H7 (cell line): ENCODE data around the gene KDM5B. TPM values are rescaled to one million over a fixed set of nuclear protein-coding genes. Genes with fewer than 3 reads are reported as not detected.
"Not testable (repeated sequence)": the region's sequence is repeated elsewhere in the genome, so short reads cannot be mapped to it uniquely, and the experiment has no call there.

Source experiments
- DNase-seq: peaks from one replicate; pipeline ENCODE4 v3.0.0; 2012
- H3K27me3 ChIP-seq: 2 replicates; pipeline ENCODE4 v1.6.0; 2011; ENCODE audit warnings: mild to moderate bottlenecking, low read length; ENCODE audit not compliant: control insufficient read depth, insufficient read depth
- H3K36me3 ChIP-seq: replicated peaks from 2 replicates; pipeline ENCODE4 v1.5.1; 2011; ENCODE audit warnings: low read length; ENCODE audit not compliant: control insufficient read depth, insufficient read depth
- H3K4me3 ChIP-seq: 2 replicates; pipeline ENCODE4 v1.5.1; 2011; ENCODE audit warnings: low read depth, mild to moderate bottlenecking, control low read depth, low read length, moderate library complexity; ENCODE audit not compliant: insufficient read depth
- total RNA-seq: library from RNA; depleted of rRNA; stranded (reverse); fragments of >200 nt; shearing (Covaris generic); gene quantifications from 2 replicates; pipeline ENCODE4 v1.2.3, GENCODE V29; 2014

The KDM5B gene
- total RNA-seq, 1 experiment from 2014 or later: 126 TPM

DNA sequence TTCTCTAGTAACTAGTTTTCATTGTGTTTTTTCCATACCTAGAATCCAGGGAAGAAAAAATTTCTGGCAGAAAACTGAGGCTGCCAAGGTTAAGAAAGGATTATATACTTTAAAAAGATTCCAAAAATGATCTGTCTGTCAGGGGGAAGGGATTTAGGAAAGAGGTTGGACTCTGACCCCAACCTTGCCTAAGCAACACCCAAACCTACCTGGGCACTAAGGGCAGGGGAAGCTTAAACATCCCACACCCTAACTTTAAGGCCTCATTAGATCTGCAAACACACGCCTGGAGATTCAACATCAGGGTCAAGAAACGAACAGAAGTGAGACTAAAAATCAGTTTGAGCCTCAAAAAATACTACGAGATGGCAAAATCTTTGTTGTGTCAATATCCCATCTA is 19.4 kb downstream of the KDM5B start:
- Histone ChIP-seq H3K4me3 (no peak overlapping the region), H3K27me3 (no peaks in the 10 kb centered on the region), H3K36me3 (no peaks in the 10 kb centered on the region; the same call in 1 of the 2 replicates)
- no peak for DNase-seq

DNA sequence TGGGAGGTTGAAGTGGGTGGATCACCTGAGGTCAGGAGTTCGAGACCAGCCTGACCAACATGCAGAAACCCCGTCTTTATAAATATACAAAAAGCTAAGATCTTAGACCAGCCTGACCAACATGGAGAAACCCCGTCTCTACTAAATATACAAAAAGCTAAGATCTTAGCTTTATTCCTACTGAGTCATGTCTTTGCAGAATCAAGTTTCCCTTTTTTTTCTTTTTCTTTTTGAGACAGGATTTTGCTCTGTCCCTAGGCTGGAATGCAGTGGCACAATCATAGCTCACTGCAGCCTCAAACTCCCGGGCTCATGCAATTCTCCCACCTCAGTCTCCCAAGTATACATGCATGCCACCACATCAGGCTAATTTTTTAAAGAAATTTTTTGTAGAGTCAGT is 21.4 kb downstream of the KDM5B start:
- no peak overlapping the region for H3K4me3 ChIP-seq
- H3K27me3 ChIP-seq: no peaks in the 10 kb centered on the region
- no peaks in the 10 kb centered on the region; the same call in 1 of the 2 replicates for H3K36me3 ChIP-seq
- no peak for DNase-seq

GRCh38 chr1:202781180-202781579 is 27.0 kb downstream of the KDM5B start:
- no peak overlapping the region for H3K4me3 ChIP-seq
- no peak for DNase-seq
- H3K27me3 ChIP-seq: no peaks in the 10 kb centered on the region
- H3K36me3 ChIP-seq: peaks cover 2% of the 10 kb centered on the region; the same call in 1 of the 2 replicates

DNA sequence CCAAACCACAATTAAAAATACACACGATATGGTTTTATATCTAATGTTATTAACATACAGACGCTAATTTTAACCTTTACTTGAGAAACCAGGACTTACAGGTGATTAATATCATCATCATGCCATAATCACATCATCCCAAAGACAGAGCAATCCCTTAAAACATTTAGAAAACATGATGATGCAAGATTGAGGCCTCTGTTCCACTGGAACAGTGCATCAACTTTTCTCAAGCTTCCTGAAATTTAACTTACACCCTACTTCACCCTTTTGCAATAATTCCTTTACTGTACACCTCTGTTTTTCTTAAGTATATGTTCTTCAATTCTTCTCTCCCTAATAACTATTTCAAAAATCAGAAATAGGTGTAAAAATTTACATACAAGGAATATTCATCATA is 38.1 kb downstream of the KDM5B start:
- Histone ChIP-seq H3K4me3 (no peak overlapping the region), H3K27me3 (no peaks in the 10 kb centered on the region), H3K36me3 (peaks cover 41% of the 10 kb centered on the region)
- no peak for DNase-seq

- Histone ChIP-seq H3K27me3 (no peaks in the 10 kb centered on the region), H3K4me3 (no peak overlapping the region), H3K36me3 (peaks cover 39% of the 10 kb centered on the region)
- DNase-seq: no peak
Observed at GRCh38 chr1:202765721-202766120, 42.5 kb downstream of the KDM5B start.

- H3K4me3 ChIP-seq: no peak overlapping the region
- peaks cover 49% of the 10 kb centered on the region for H3K36me3 ChIP-seq
- no peak for DNase-seq
- no peaks in the 10 kb centered on the region for H3K27me3 ChIP-seq
Observed at GRCh38 chr1:202762019-202762418, 46.2 kb downstream of the KDM5B start.

GRCh38 chr1:202760589-202760988 is 47.6 kb downstream of the KDM5B start:
- Histone ChIP-seq H3K4me3 (no peak overlapping the region), H3K27me3 (no peaks in the 10 kb centered on the region), H3K36me3 (peaks cover 49% of the 10 kb centered on the region)
- no peak for DNase-seq

GRCh38 chr1:202756391-202756790 is 51.8 kb downstream of the KDM5B start:
- Histone ChIP-seq H3K36me3 (peaks cover 58% of the 10 kb centered on the region), H3K4me3 (no peak overlapping the region), H3K27me3 (no peaks in the 10 kb centered on the region)
- DNase-seq: no peak

DNA sequence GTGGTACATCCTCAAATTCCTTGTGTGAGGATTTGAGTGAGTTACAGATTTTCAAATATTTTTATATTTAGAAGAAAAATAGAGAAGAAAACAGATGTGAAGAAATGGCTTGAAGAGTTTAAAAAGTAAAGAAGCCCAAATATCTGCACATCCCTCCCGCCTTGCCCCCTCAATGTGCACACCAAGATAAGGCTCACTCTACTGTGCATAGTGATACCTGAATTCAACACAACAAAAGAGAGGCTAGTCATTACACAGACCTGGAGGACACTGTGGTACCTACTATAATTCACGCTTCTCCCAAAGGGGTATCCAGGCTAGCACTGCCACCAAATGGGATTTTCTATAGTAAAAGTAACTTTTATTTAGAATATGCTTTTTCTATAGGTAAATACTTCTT is 53.9 kb downstream of the KDM5B start:
- H3K36me3 ChIP-seq: peaks cover 58% of the 10 kb centered on the region
- no peak for DNase-seq
- no peak overlapping the region for H3K4me3 ChIP-seq
- H3K27me3 ChIP-seq: no peaks in the 10 kb centered on the region

DNA sequence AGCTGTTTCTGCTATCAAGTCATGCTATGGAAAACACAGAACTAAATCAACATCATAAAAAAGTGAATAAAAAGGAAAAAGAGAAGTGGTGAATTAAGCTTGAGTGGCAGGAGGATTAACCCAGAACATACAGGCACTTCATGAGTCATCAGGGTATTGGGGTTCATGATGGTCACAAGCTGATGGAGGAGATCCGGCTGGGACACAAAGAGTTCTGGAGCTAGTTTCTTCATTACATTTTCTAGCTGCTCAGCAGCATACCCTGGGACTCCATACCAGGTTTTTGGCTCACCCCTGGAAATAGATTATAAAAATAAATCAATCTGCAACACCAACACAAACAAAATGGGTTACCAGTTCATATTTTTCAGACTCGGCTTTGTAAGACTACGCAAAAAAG is 55.4 kb downstream of the KDM5B start:
- H3K27me3 ChIP-seq: no peaks in the 10 kb centered on the region
- DNase-seq: no peak
- no peak overlapping the region for H3K4me3 ChIP-seq
- H3K36me3 ChIP-seq: peaks cover 59% of the 10 kb centered on the region

DNA sequence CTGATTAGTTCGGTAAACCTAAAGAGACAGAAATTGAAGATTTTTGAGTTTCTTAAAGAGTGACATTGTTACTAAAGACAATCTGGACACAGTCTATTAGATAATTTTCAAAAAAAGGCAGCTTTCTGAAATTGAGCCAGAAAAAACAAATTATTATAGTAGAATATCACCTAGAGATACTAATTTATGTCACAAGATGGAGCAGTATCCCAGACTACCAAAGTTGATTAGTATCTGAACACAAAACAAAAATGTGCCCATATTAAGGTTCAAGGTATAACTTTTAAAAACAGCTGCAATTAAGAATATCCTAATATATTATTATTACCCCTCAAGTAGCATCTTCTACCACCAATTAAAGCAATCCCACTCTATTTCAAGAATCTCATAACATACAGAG is 57.5 kb downstream of the KDM5B start:
- no peak for DNase-seq
- no peaks in the 10 kb centered on the region for H3K27me3 ChIP-seq
- H3K4me3 ChIP-seq: no peak overlapping the region
- peaks cover 45% of the 10 kb centered on the region for H3K36me3 ChIP-seq

- peaks cover 42% of the 10 kb centered on the region for H3K36me3 ChIP-seq
- no peaks in the 10 kb centered on the region for H3K27me3 ChIP-seq
- no peak for DNase-seq
- no peak overlapping the region for H3K4me3 ChIP-seq
Observed at GRCh38 chr1:202750024-202750423, 58.2 kb downstream of the KDM5B start.

DNA sequence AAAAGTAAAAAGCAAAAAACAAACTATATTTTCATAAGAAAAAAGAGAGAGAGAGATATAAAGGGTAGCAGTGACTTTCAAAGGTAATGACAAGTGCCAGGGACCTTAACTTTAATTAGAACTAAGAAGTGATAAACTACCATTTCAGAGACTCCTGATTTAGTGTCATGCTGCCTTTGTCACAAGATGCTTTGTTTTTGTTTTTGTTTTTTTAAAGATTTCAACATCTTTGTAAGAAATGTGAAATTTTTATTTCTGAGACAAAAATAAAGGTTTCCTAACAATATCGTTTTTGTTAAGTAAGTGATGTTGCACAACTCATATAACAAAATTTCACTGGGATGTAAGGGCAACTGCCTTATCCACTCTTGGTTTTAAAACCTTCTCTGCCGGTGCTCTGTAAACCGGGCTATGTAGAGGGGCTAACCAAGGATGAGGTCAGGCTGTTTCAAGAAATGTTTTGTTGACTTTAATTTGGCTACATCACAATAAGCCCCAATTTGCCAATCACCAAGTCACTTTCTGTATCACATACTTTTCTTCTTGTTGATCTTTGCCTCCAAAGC is 62.8 kb downstream of the KDM5B start:
- Histone ChIP-seq H3K4me3 (no peak overlapping the region), H3K36me3 (peaks cover 38% of the 10 kb centered on the region), H3K27me3 (no peaks in the 10 kb centered on the region)
- DNase-seq: no peak

DNA sequence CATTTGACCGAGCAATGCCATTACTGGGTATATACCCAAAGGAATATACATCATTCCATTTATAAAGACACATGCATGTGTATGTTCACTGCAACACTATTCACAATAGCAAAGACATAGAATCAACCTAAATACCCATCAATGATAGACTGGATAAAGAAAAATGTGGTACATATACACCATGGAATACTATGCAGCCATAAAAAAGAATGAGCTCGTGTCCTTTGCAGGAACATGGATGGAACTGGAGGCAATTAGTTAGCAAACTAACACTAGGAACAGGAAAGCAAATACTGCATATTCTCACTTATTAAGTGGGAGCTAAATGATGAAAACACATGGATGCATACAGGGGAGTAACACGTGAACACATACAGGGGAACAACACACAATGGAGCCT is 63.5 kb downstream of the KDM5B start:
- not testable (repeated sequence) for H3K27me3 ChIP-seq, H3K4me3 ChIP-seq, DNase-seq
- H3K36me3 ChIP-seq: peaks cover 36% of the 10 kb centered on the region

DNA sequence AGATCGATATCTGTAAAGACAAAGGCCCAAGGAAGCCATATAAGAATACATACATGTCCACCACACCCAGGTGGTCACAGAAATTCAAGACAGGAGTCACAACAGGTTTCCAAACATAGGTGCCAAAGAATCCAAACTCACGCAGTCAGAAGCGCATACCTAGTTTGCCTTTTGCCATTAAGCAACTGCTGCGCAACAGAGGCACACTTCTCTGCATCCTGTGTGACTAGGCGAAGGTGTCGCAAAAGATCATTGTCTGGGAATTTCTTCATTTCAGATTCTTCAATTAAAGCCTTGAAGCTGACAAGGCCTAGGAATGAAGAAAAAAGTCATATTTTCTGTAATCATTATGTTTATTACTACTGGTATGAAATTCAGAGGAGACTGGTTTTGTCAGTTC is 65.7 kb downstream of the KDM5B start:
- Histone ChIP-seq H3K36me3 (peaks cover 40% of the 10 kb centered on the region), H3K27me3 (no peaks in the 10 kb centered on the region), H3K4me3 (no peak overlapping the region)
- DNase-seq: no peak

DNA sequence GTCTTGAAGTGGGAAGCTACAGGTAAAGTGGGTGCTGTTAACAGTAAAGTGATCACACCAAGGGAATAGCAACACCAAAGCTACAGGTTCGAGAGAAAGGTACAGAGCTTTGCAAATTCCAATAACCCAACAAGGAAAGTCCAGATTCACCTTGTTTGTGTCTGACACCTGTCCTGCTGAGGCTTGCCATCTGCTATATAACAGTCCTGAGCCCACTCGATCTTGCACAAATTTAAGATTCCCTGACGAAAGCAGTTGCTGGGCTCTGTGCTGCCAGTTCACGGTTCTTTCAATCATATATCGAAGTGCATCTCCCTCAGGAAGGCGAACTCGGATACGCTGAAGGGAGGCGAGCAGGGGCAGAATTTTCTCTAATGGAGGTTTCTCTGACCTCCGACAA is 75.0 kb downstream of the KDM5B start:
- Histone ChIP-seq H3K27me3 (no peaks in the 10 kb centered on the region), H3K36me3 (peaks cover 59% of the 10 kb centered on the region), H3K4me3 (no peak overlapping the region)
- DNase-seq: no peak
